IMR-90 (cell line): ENCODE results near the gene SEMA5A. TPM values are rescaled to one million over a fixed set of nuclear protein-coding genes. Genes with fewer than 3 reads are reported as not detected.

Source experiments
- ATAC-seq: fragments of 200-7000 bp; cut with Tn5 transposase; 2 replicates; pipeline ENCODE4 v1.9.1; 2020; ENCODE audit warnings: low read depth, mild to moderate bottlenecking, moderate library complexity
- BruUV-seq: library from RNA; stranded (reverse); fragments of 400-500 nt; replicated peaks from 2 replicates; lab custom pipeline; 2021; lab: Mats Ljungman, UMichigan
- CTCF ChIA-PET: fragments of 300-600 bp; formaldehyde crosslinking; extraction: SDS; loops from one replicate; lab custom pipeline; 2021; ENCODE audit warnings: antibody characterized with exemption; lab: Yijun Ruan, JAX
- POLR2A ChIA-PET: fragments of 300-600 bp; sonication (Branson Sonifier 250); formaldehyde crosslinking; loops from one replicate; lab custom pipeline; 2022; ENCODE audit warnings: antibody characterized with exemption; ENCODE audit not compliant: unreplicated experiment; lab: Charles Lee
- DNase-seq: peaks from one replicate; pipeline ENCODE4 v3.0.0; 2013
- H2AFZ ChIP-seq: replicated peaks from 2 replicates; pipeline ENCODE3; 2013; ENCODE audit warnings: low read length, mild to moderate bottlenecking; ENCODE audit not compliant: poor library complexity
- H2AK5ac ChIP-seq: 2 replicates; pipeline ENCODE4 v1.6.1; 2013; ENCODE audit warnings: low read depth, low read length, inconsistent platforms
- H2AK9ac ChIP-seq: replicated peaks from 2 replicates; pipeline ENCODE3; 2013; ENCODE audit warnings: mild to moderate bottlenecking, low read depth, low read length, moderate library complexity; ENCODE audit not compliant: poor library complexity
- H2BK120ac ChIP-seq: 2 replicates; pipeline ENCODE4 v1.6.1; 2013; ENCODE audit warnings: low read depth, low read length, inconsistent platforms
- H2BK15ac ChIP-seq: 3 replicates; pipeline ENCODE4 v1.6.1; 2013; ENCODE audit warnings: low read depth, low read length, inconsistent platforms
- H2BK20ac ChIP-seq: 2 replicates; pipeline ENCODE4 v1.6.1; 2013; ENCODE audit warnings: low read depth, mild to moderate bottlenecking, inconsistent platforms, low read length, moderate library complexity
- H2BK5ac ChIP-seq: 2 replicates; pipeline ENCODE4 v1.6.1; 2013; ENCODE audit warnings: mild to moderate bottlenecking, low read depth, low read length, inconsistent platforms; ENCODE audit not compliant: poor library complexity, severe bottlenecking
- H3K14ac ChIP-seq: replicated peaks from 2 replicates; pipeline ENCODE4 v1.6.1; 2013; ENCODE audit warnings: low read depth, low read length, inconsistent platforms
- H3K18ac ChIP-seq: 2 replicates; pipeline ENCODE4 v1.6.1; 2013; ENCODE audit warnings: low read depth, low read length, control low read depth
- H3K23ac ChIP-seq: 2 replicates; pipeline ENCODE4 v1.6.1; 2013; ENCODE audit warnings: low read depth, low read length, inconsistent platforms
- H3K27ac ChIP-seq: 2 replicates; pipeline ENCODE4 v1.5.1; 2013; ENCODE audit warnings: mild to moderate bottlenecking, control low read depth, low read length; ENCODE audit not compliant: insufficient read depth
- H3K27me3 ChIP-seq: 2 replicates; pipeline ENCODE4 v1.6.1; 2013; ENCODE audit warnings: low read length; ENCODE audit not compliant: control insufficient read depth, insufficient read depth
- H3K36me3 ChIP-seq: 2 replicates; pipeline ENCODE4 v1.6.1; 2013; ENCODE audit warnings: low read length, mixed read lengths; ENCODE audit not compliant: control insufficient read depth, insufficient read depth
- H3K4ac ChIP-seq: 2 replicates; pipeline ENCODE4 v1.6.1; 2013; ENCODE audit warnings: low read depth, low read length, inconsistent platforms
- H3K4me1 ChIP-seq: 2 replicates; pipeline ENCODE4 v1.6.1; 2013; ENCODE audit warnings: low read length, mixed read lengths; ENCODE audit not compliant: control insufficient read depth, insufficient read depth
- H3K4me2 ChIP-seq: 2 replicates; pipeline ENCODE4 v1.6.1; 2013; ENCODE audit warnings: low read depth, mild to moderate bottlenecking, control low read depth, low read length, moderate library complexity
- H3K4me3 ChIP-seq: 2 replicates; pipeline ENCODE4 v1.5.1; 2013; ENCODE audit warnings: low read depth, mild to moderate bottlenecking, control low read depth, low read length, moderate library complexity; ENCODE audit not compliant: insufficient read depth
- H3K56ac ChIP-seq: 2 replicates; pipeline ENCODE4 v1.6.1; 2013; ENCODE audit warnings: low read length, inconsistent platforms; ENCODE audit not compliant: insufficient read depth; ENCODE audit errors: extremely low read depth
- H3K79me1 ChIP-seq, 2 experiments: 2 replicates each; pipeline ENCODE4 v1.6.1; 2013; ENCODE audit warnings: low read length in 2 of 2, inconsistent platforms in 1 of 2, low read depth in 1 of 2
- H3K9ac ChIP-seq: 2 replicates; pipeline ENCODE4 v1.6.1; 2013; ENCODE audit warnings: low read depth, low read length, control low read depth
- H3K9me1 ChIP-seq: 2 replicates; pipeline ENCODE4 v1.6.1; 2013; ENCODE audit warnings: low read length, inconsistent platforms; ENCODE audit not compliant: insufficient read depth
- H3K9me3 ChIP-seq: 2 replicates; pipeline ENCODE4 v1.6.1; 2013; ENCODE audit warnings: low read length; ENCODE audit not compliant: control insufficient read depth, insufficient read depth
- H4K20me1 ChIP-seq: 2 replicates; pipeline ENCODE4 v1.6.1; 2013; ENCODE audit warnings: low read length, inconsistent platforms; ENCODE audit not compliant: insufficient read depth
- H4K5ac ChIP-seq: 2 replicates; pipeline ENCODE4 v1.6.1; 2013; ENCODE audit warnings: mild to moderate bottlenecking, low read depth, low read length, control low read depth
- H4K8ac ChIP-seq, 2 experiments: 2 replicates each; pipeline ENCODE4 v1.6.1; 2013; ENCODE audit warnings: low read depth in 2 of 2, low read length in 2 of 2, control low read depth in 1 of 2, inconsistent platforms in 1 of 2
- H4K91ac ChIP-seq: 2 replicates; pipeline ENCODE4 v1.6.1; 2013; ENCODE audit warnings: low read depth, low read length, inconsistent platforms; ENCODE audit not compliant: insufficient read depth
- CTCF ChIP-seq: conservative IDR thresholded peaks from 2 replicates; pipeline ENCODE4 v1.5.1; 2012; ENCODE audit warnings: mild to moderate bottlenecking, low read depth, low read length, improper control_type of control experiment
- FOS ChIP-seq: fragments of 150-350 bp; IDR thresholded peaks from 2 replicates; pipeline ENCODE4 v1.6.1; 2016; ENCODE audit warnings: low read depth, low read length
- WGBS, 2 experiments: methylation state at CpG; one replicate each; pipeline versions ENCODE4 v1.1.5 to v1.1.7; 2013; ENCODE audit warnings: missing lambda C conversion rate in 2 of 2; ENCODE audit not compliant: insufficient read length in 1 of 2; ENCODE audit errors: extremely low coverage in 2 of 2; 5-methylcytosine and 5-hydroxymethylcytosine counted together
- dilution Hi-C: fragments of 300-500 bp; cut with HindIII; formaldehyde crosslinking; loops from one replicate; pipeline ENCODE4 v1.14.3; 2018; ENCODE audit warnings: low sequenced_read_pairs; ENCODE audit not compliant: unreplicated experiment
- in situ Hi-C: fragments of 300-500 bp; cut with MboI; formaldehyde crosslinking; loops from 3 replicates; pipeline ENCODE4 v1.14.3; 2019; ENCODE audit warnings: low sequenced_read_pairs, inconsistent platforms, mixed read lengths
- intact Hi-C: fragments of 100-400 bp; cut with micrococcal nuclease; formaldehyde crosslinking; loops from 2 replicates; pipeline ENCODE4 v1.10.0; 2022
- polyA plus RNA-seq, 3 experiments: library from polyadenylated mRNA; depleted of rRNA; stranded (reverse); fragments of >200 nt; gene quantifications; 2 replicates each; pipeline ENCODE4 v1.2.3, GENCODE V29; 2012; ENCODE audit warnings: low replicate concordance in 1 of 3
- total RNA-seq: library from RNA; depleted of rRNA; stranded (reverse); fragments of >200 nt; gene quantifications from 2 replicates; pipeline ENCODE4 v1.2.3, GENCODE V29; 2012

SEMA5A gene
- total and polyA plus RNA-seq, 2 of the 4 experiments (the other 2 are of a cell fraction), result 8.2 to 9.9 TPM

- H4K5ac ChIP-seq, result no peak overlapping the region
- H2BK5ac ChIP-seq, result no peak overlapping the region
- H3K56ac ChIP-seq, result no peak overlapping the region
- no peak overlapping the region for H4K8ac ChIP-seq
- no peaks in the 10 kb centered on the region for H3K27me3 ChIP-seq
- H3K27ac ChIP-seq, result no peak overlapping the region
- no peaks in the 10 kb centered on the region for H3K9me3 ChIP-seq
- peaks cover 11% of the 10 kb centered on the region for H3K9me1 ChIP-seq
- POLR2A ChIA-PET, result interaction anchor here (0.6 kb wide), 1 partner anchor 46 kb away, joined by 3 read pairs; no protein-coding TSS in a partner anchor
- no peak overlapping the region for H3K4me3 ChIP-seq
- no peaks in the 10 kb centered on the region for H3K4me1 ChIP-seq
- H2BK15ac ChIP-seq, result no peak overlapping the region
- no peak overlapping the region for H2AK5ac ChIP-seq
- no peak overlapping the region for H3K4ac ChIP-seq
- H4K91ac ChIP-seq, result no peak overlapping the region
- H3K14ac ChIP-seq, result no peak overlapping the region
- no peak overlapping the region for H3K4me2 ChIP-seq
- no peak overlapping the region for H3K9ac ChIP-seq
- H4K20me1 ChIP-seq, result peaks cover 8% of the 10 kb centered on the region; the same call in 1 of the 2 replicates
- H3K18ac ChIP-seq, result no peak overlapping the region
- H2BK20ac ChIP-seq, result no peak overlapping the region
- peaks cover 15 to 53% of the 10 kb centered on the region in 2 experiments; a peak in 3 of 4 replicates for H3K79me1 ChIP-seq
- in situ Hi-C loops, result no loop called here
- CTCF ChIA-PET, result no interaction called here
- WGBS, 2 experiments, result no CpG with 5 or more reads among the region's 4 CpGs
- intact Hi-C loops, result no loop called here
- H2AFZ ChIP-seq, result no peak overlapping the region
- no peak for DNase-seq
- no peak overlapping the region for H3K23ac ChIP-seq
- BruUV-seq, result no TSS peak
- H2BK120ac ChIP-seq, result no peak overlapping the region
- no peaks in the 10 kb centered on the region for H3K36me3 ChIP-seq
- no peak overlapping the region for H2AK9ac ChIP-seq
- no peak for ATAC-seq
- dilution Hi-C loops, result no loop called here
- TF ChIP-seq CTCF, result no peak
- TF ChIP-seq FOS, result no peak
Measured at GRCh38 chr5:9386945-9387344, 158.9 kb downstream of the SEMA5A start.
